SK-N-MC (cell line): ENCODE measurements around the gene TMEM131L.
"Not testable (repeated sequence)": the region's sequence is repeated elsewhere in the genome, so short reads cannot be mapped to it uniquely, and the experiment has no call there.

ENCODE experiments used
- DNase-seq: peaks from one replicate; pipeline ENCODE4 v3.0.0-alpha.2; 2011; ENCODE audit warnings: low read depth, low spot score
- H3K27ac ChIP-seq: fragments of 200-600 bp; sonication (generic); 2 replicates; pipeline ENCODE4 v1.5.1; 2016; ENCODE audit warnings: mixed run types
- H3K36me3 ChIP-seq: fragments of 200-600 bp; sonication (generic); 2 replicates; pipeline ENCODE4 v1.6.1; 2017; ENCODE audit warnings: antibody characterized with exemption, low read length, mixed read lengths; ENCODE audit not compliant: insufficient read depth
- H3K4me3 ChIP-seq: fragments of 200-600 bp; sonication (generic); 2 replicates; pipeline ENCODE4 v1.5.1; 2016
- H3K9ac ChIP-seq: fragments of 200-600 bp; sonication (generic); 2 replicates; pipeline ENCODE4 v1.8.0; 2017; ENCODE audit warnings: mixed run types, mixed read lengths; ENCODE audit not compliant: insufficient read length
- H3K9me3 ChIP-seq: fragments of 200-600 bp; sonication (generic); 2 replicates; pipeline ENCODE4 v1.6.1; 2017; ENCODE audit warnings: low read depth, mild to moderate bottlenecking, antibody characterized with exemption, low read length, moderate library complexity, mixed read lengths
- EZH2 ChIP-seq: fragments of 200-600 bp; sonication (generic); IDR thresholded peaks from one replicate; pipeline ENCODE4 v1.6.1; 2017; ENCODE audit warnings: antibody characterized with exemption
- FOXP2 ChIP-seq: optimal IDR thresholded peaks from 2 replicates; pipeline ENCODE3; 2011; ENCODE audit warnings: mild to moderate bottlenecking, moderate library complexity; ENCODE audit not compliant: insufficient read depth; ENCODE audit errors: extremely low read length, control extremely low read depth
- POLR2AphosphoS5 ChIP-seq: IDR thresholded peaks from 2 replicates; pipeline ENCODE4 v1.6.1; 2012; ENCODE audit warnings: mild to moderate bottlenecking, low read depth, low read length, borderline replicate concordance

The TMEM131L gene

GRCh38 chr4:153595894-153596601 is 129.9 kb downstream of the TMEM131L start:
- Histone ChIP-seq H3K9ac (no peak overlapping the region), H3K36me3 (peaks cover 63% of the 10 kb centered on the region), H3K4me3 (no peak overlapping the region), H3K9me3 (no peaks in the 10 kb centered on the region), H3K27ac (no peak overlapping the region)
- DNase-seq = no peak
- no peak for TF ChIP-seq FOXP2
- no peak for TF ChIP-seq EZH2
- TF ChIP-seq POLR2AphosphoS5 = no peak

- TF ChIP-seq EZH2 = no peak
- TF ChIP-seq FOXP2 = no peak
- no peak for TF ChIP-seq POLR2AphosphoS5
- peaks cover 70% of the 10 kb centered on the region for H3K36me3 ChIP-seq
Observed at GRCh38 chr4:153602758-153603157, 136.6 kb downstream of the TMEM131L start.

GRCh38 chr4:153603258-153603657 is 137.1 kb downstream of the TMEM131L start:
- TF ChIP-seq EZH2 = no peak
- no peak for TF ChIP-seq POLR2AphosphoS5
- no peak overlapping the region for H3K9ac ChIP-seq
- H3K36me3 ChIP-seq = peaks cover 66% of the 10 kb centered on the region
- no peak overlapping the region for H3K27ac ChIP-seq
- no peak for DNase-seq
- H3K9me3 ChIP-seq = no peaks in the 10 kb centered on the region
- H3K4me3 ChIP-seq = no peak overlapping the region

More at GRCh38 chr4:153602758-153603157, 136.6 kb downstream of the TMEM131L start:
- H3K4me3 ChIP-seq = no peak overlapping the region
- H3K9me3 ChIP-seq = no peaks in the 10 kb centered on the region
- no peak overlapping the region for H3K27ac ChIP-seq
- DNase-seq = no peak
- H3K9ac ChIP-seq = no peak overlapping the region

- H3K4me3 ChIP-seq = no peak overlapping the region
- no peak overlapping the region for H3K27ac ChIP-seq
- no peaks in the 10 kb centered on the region for H3K9me3 ChIP-seq
- H3K36me3 ChIP-seq = peaks cover 66% of the 10 kb centered on the region
- DNase-seq = no peak
- H3K9ac ChIP-seq = no peak overlapping the region
- no peak for TF ChIP-seq POLR2AphosphoS5
- no peak for TF ChIP-seq FOXP2
- TF ChIP-seq EZH2 = no peak
Observed at GRCh38 chr4:153603835-153604234, 137.7 kb downstream of the TMEM131L start.

GRCh38 chr4:153609070-153609469 is 142.9 kb downstream of the TMEM131L start:
- not testable (repeated sequence) for H3K9ac ChIP-seq, DNase-seq, H3K9me3 ChIP-seq, H3K4me3 ChIP-seq, H3K27ac ChIP-seq
- H3K36me3 ChIP-seq = peaks cover 65% of the 10 kb centered on the region

GRCh38 chr4:153610623-153611376 is 144.6 kb downstream of the TMEM131L start:
- no peak overlapping the region for H3K9ac ChIP-seq
- H3K4me3 ChIP-seq = no peak overlapping the region
- no peak overlapping the region for H3K27ac ChIP-seq
- no peak for TF ChIP-seq POLR2AphosphoS5
- no peak for TF ChIP-seq EZH2
- no peak for TF ChIP-seq FOXP2
- peaks cover 69% of the 10 kb centered on the region for H3K36me3 ChIP-seq
- H3K9me3 ChIP-seq = no peaks in the 10 kb centered on the region
- DNase-seq = no peak

GRCh38 chr4:153611679-153612078 is 145.5 kb downstream of the TMEM131L start:
- H3K9ac ChIP-seq = no peak overlapping the region
- DNase-seq = no peak
- no peaks in the 10 kb centered on the region for H3K9me3 ChIP-seq
- H3K36me3 ChIP-seq = peaks cover 67% of the 10 kb centered on the region
- no peak overlapping the region for H3K27ac ChIP-seq
- TF ChIP-seq POLR2AphosphoS5 = no peak
- TF ChIP-seq FOXP2 = no peak
- no peak for TF ChIP-seq EZH2
- H3K4me3 ChIP-seq = no peak overlapping the region

GRCh38 chr4:153612878-153613277 is 146.7 kb downstream of the TMEM131L start:
- Histone ChIP-seq H3K9me3 (no peaks in the 10 kb centered on the region), H3K36me3 (peaks cover 66% of the 10 kb centered on the region), H3K9ac (no peak overlapping the region), H3K27ac (no peak overlapping the region), H3K4me3 (no peak overlapping the region)
- TF ChIP-seq EZH2 (no peak), POLR2AphosphoS5 (no peak), FOXP2 (no peak)
- DNase-seq = no peak

- Histone ChIP-seq H3K36me3 (peaks cover 53% of the 10 kb centered on the region), H3K27ac (no peak overlapping the region), H3K9ac (no peak overlapping the region), H3K9me3 (no peaks in the 10 kb centered on the region), H3K4me3 (no peak overlapping the region)
- TF ChIP-seq EZH2 (no peak), POLR2AphosphoS5 (no peak), FOXP2 (no peak)
- no peak for DNase-seq
Observed at GRCh38 chr4:153616006-153616555, 149.9 kb downstream of the TMEM131L start.
